ENCODE results near the gene USP22.

USP22 gene

GRCh38 chr17:20967776-20968175 lies 75.0 kb downstream of the USP22 start:
- no peak for DNase-seq (ENCODE audit: low read depth in 1 of 2, low spot score in 1 of 2)
- Histone ChIP-seq H3K27me3 (ENCODE audit: insufficient read depth, poor library complexity, severe bottlenecking) (no peaks in the 10 kb centered on the region), H3K4me3 (replicated peaks; ENCODE audit: insufficient read depth, low read length) (no peak overlapping the region), H3K27ac (replicated peaks) (no peak overlapping the region)
- TF ChIP-seq POLR2AphosphoS5 (IDR thresholded peaks at IDR 0.05; ENCODE audit: low read depth) (no peak), GABPA (IDR thresholded peaks at IDR 0.05; ENCODE audit: low read depth) (no peak), CTCF (IDR thresholded peaks at IDR 0.05; ENCODE audit: insufficient read depth, low read length) (no peak), SPI1 (IDR thresholded peaks at IDR 0.05; ENCODE audit: borderline replicate concordance, low read depth) (no peak)

GRCh38 chr17:20966870-20967269 lies 75.9 kb downstream of the USP22 start:
- Histone ChIP-seq H3K27ac (replicated peaks) (no peak overlapping the region), H3K27me3 (ENCODE audit: insufficient read depth, poor library complexity, severe bottlenecking) (no peaks in the 10 kb centered on the region), H3K4me3 (replicated peaks; ENCODE audit: insufficient read depth, low read length) (no peak overlapping the region)
- DNase-seq (ENCODE audit: low read depth in 1 of 2, low spot score in 1 of 2), result no peak
- TF ChIP-seq SPI1 (IDR thresholded peaks at IDR 0.05; ENCODE audit: borderline replicate concordance, low read depth) (no peak), GABPA (IDR thresholded peaks at IDR 0.05; ENCODE audit: low read depth) (no peak), CTCF (IDR thresholded peaks at IDR 0.05; ENCODE audit: insufficient read depth, low read length) (no peak), REST (IDR thresholded peaks at IDR 0.05; ENCODE audit: insufficient replicate concordance, low read depth) (no peak), POLR2AphosphoS5 (IDR thresholded peaks at IDR 0.05; ENCODE audit: low read depth) (no peak)

- TF ChIP-seq CTCF (IDR thresholded peaks at IDR 0.05; ENCODE audit: insufficient read depth, low read length) (no peak), POLR2AphosphoS5 (IDR thresholded peaks at IDR 0.05; ENCODE audit: low read depth) (no peak), GABPA (IDR thresholded peaks at IDR 0.05; ENCODE audit: low read depth) (no peak)
- DNase-seq (ENCODE audit: low read depth in 1 of 2, low spot score in 1 of 2), result no peak
- Histone ChIP-seq H3K27ac (replicated peaks) (no peak overlapping the region), H3K27me3 (ENCODE audit: insufficient read depth, poor library complexity, severe bottlenecking) (no peaks in the 10 kb centered on the region), H3K4me3 (replicated peaks; ENCODE audit: insufficient read depth, low read length) (no peak overlapping the region)
These were observed 77.3 kb downstream of the USP22 start for GRCh38 chr17:20965492-20965891.

GRCh38 chr17:20961586-20961985 lies 81.2 kb downstream of the USP22 start:
- TF ChIP-seq GABPA (IDR thresholded peaks at IDR 0.05; ENCODE audit: low read depth) (no peak), REST (IDR thresholded peaks at IDR 0.05; ENCODE audit: insufficient replicate concordance, low read depth) (no peak), SPI1 (IDR thresholded peaks at IDR 0.05; ENCODE audit: borderline replicate concordance, low read depth) (no peak), POLR2AphosphoS5 (IDR thresholded peaks at IDR 0.05; ENCODE audit: low read depth) (no peak), CTCF (IDR thresholded peaks at IDR 0.05; ENCODE audit: insufficient read depth, low read length) (no peak)
- Histone ChIP-seq H3K4me3 (replicated peaks; ENCODE audit: insufficient read depth, low read length) (no peak overlapping the region), H3K27me3 (ENCODE audit: insufficient read depth, poor library complexity, severe bottlenecking) (no peaks in the 10 kb centered on the region), H3K27ac (replicated peaks) (no peak overlapping the region)
- DNase-seq (ENCODE audit: low read depth in 1 of 2, low spot score in 1 of 2), result no peak
